ENCODE measurements around the gene MRPL55. TPM values are rescaled to one million over a fixed set of nuclear protein-coding genes. Genes with fewer than 3 reads are reported as not detected.

The MRPL55 gene
- total RNA-seq, 4 donors from 2014 or later = 70.1 to 99.6 (median 80.8) TPM

DNA sequence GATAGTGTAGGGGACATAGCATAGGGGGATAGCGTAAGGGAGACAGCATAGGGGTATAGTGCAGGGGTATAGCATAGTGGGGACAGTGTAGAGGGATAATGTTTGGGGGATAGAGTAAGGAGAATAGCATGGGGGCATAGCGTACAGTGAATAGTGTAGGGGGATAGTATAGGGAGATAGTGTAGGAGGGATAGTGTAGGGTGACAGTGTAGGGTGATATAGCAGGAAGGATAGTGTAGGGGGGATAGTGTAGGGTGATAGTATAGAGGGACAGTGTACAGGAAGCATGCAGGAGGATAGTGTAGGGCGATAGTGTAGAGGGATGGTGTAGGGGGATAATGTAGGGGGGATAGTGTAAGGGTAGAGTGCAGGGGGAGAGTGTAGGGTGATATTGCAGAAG lies 38.2 kb downstream of the MRPL55 start:
- H3K36me3 ChIP-seq = no peaks in the 10 kb centered on the region
- H3K9me3 ChIP-seq = no peaks in the 10 kb centered on the region
- no peak overlapping the region for H3K4me3 ChIP-seq
- no peak for DNase-seq
- H3K4me1 ChIP-seq = no peaks in the 10 kb centered on the region
- no peak for TF ChIP-seq POLR2A (IDR thresholded peaks at IDR 0.05)
- TF ChIP-seq CTCF (IDR thresholded peaks at IDR 0.05) = no peak
- H3K27ac ChIP-seq = no peak overlapping the region
- H3K27me3 ChIP-seq = no peaks in the 10 kb centered on the region

- DNase-seq = no peak
- no peaks in the 10 kb centered on the region for H3K36me3 ChIP-seq
- no peaks in the 10 kb centered on the region for H3K9me3 ChIP-seq
- no peak overlapping the region for H3K27ac ChIP-seq
- TF ChIP-seq POLR2A (IDR thresholded peaks at IDR 0.05) = no peak
- TF ChIP-seq CTCF (IDR thresholded peaks at IDR 0.05) = no peak
- H3K27me3 ChIP-seq = no peaks in the 10 kb centered on the region
- H3K4me1 ChIP-seq = no peaks in the 10 kb centered on the region
- H3K4me3 ChIP-seq = no peak overlapping the region
These were observed 38.9 kb downstream of the MRPL55 start for GRCh38 chr1:228070173-228070572.

GRCh38 chr1:228068359-228068758 lies 40.7 kb downstream of the MRPL55 start:
- H3K4me3 ChIP-seq = no peak overlapping the region
- no peaks in the 10 kb centered on the region for H3K9me3 ChIP-seq
- DNase-seq = no peak
- H3K27me3 ChIP-seq = no peaks in the 10 kb centered on the region
- H3K27ac ChIP-seq = no peak overlapping the region
- no peaks in the 10 kb centered on the region for H3K4me1 ChIP-seq
- H3K36me3 ChIP-seq = no peaks in the 10 kb centered on the region
- TF ChIP-seq POLR2A (IDR thresholded peaks at IDR 0.05) (no peak), CTCF (IDR thresholded peaks at IDR 0.05) (no peak)

GRCh38 chr1:228066891-228067654 lies 42.0 kb downstream of the MRPL55 start:
- H3K36me3 ChIP-seq = no peaks in the 10 kb centered on the region
- H3K4me3 ChIP-seq = no peak overlapping the region
- H3K9me3 ChIP-seq = no peaks in the 10 kb centered on the region
- no peaks in the 10 kb centered on the region for H3K4me1 ChIP-seq
- TF ChIP-seq POLR2A (IDR thresholded peaks at IDR 0.05) = no peak
- H3K27me3 ChIP-seq = no peaks in the 10 kb centered on the region
- peak in 1 of 3 donors; percentile 27 for DNase-seq
- H3K27ac ChIP-seq = no peak overlapping the region

DNA sequence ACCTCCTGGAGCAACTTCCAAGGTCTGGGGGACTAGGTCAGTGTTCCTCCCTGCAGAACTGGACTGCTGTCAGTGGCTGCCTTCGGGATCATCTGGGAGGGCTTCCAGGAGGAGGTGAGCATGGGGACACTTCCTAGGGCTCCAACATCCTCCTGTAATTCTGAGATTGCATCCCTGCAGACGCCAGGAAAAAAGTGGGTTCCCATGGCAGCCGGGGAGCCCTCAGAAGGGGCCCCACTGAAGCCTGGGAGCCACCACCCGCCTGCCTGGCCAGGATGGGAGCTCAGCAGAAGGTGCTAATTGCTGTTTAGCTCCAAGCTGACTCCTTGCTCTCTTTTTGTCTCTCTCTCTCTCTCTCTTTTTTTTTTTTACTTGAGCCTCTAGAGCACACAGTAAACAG lies 42.7 kb downstream of the MRPL55 start:
- DNase-seq = peak in 1 of 3 donors; percentile 24
- no peaks in the 10 kb centered on the region for H3K4me1 ChIP-seq
- no peak overlapping the region for H3K4me3 ChIP-seq
- TF ChIP-seq POLR2A (IDR thresholded peaks at IDR 0.05) (no peak), CTCF (IDR thresholded peaks at IDR 0.05) (no peak)
- no peak overlapping the region for H3K27ac ChIP-seq
- H3K36me3 ChIP-seq = no peaks in the 10 kb centered on the region
- H3K27me3 ChIP-seq = no peaks in the 10 kb centered on the region
- H3K9me3 ChIP-seq = no peaks in the 10 kb centered on the region

- TF ChIP-seq CTCF (IDR thresholded peaks at IDR 0.05) (no peak), POLR2A (IDR thresholded peaks at IDR 0.05) (no peak)
- Histone ChIP-seq H3K4me3 (no peak overlapping the region), H3K36me3 (no peaks in the 10 kb centered on the region), H3K4me1 (peaks cover 0 to under 1% (median 0%) of the 10 kb centered on the region in 4 donors), H3K27me3 (no peaks in the 10 kb centered on the region), H3K27ac (no peak overlapping the region), H3K9me3 (no peaks in the 10 kb centered on the region)
- peak in 2 of 3 donors; percentile 12 to 14 for DNase-seq
These were observed 43.4 kb downstream of the MRPL55 start for GRCh38 chr1:228065543-228066347.

Measured in Peyer's patch (tissue), 4 donors.